ENCODE results near the gene HNRNPM.

Gene HNRNPM

GRCh38 chr19:8460516-8461298 is 15.9 kb downstream of the HNRNPM start:
- DNase-seq: no peak

- DNase-seq: no peak
Observed at GRCh38 chr19:8461376-8461775, 16.6 kb downstream of the HNRNPM start.

GRCh38 chr19:8461891-8462290 is 17.1 kb downstream of the HNRNPM start:
- no peak for DNase-seq

GRCh38 chr19:8462571-8462970 is 17.8 kb downstream of the HNRNPM start:
- no peak for DNase-seq

- DNase-seq: no peak
Observed at GRCh38 chr19:8463365-8463764, 18.6 kb downstream of the HNRNPM start.

- no peak for DNase-seq
Observed at GRCh38 chr19:8466018-8466417, 21.2 kb downstream of the HNRNPM start.

GRCh38 chr19:8468124-8468523 is 23.3 kb downstream of the HNRNPM start:
- DNase-seq: no peak

GRCh38 chr19:8468761-8469373 is 24.1 kb downstream of the HNRNPM start:
- DNase-seq: no peak

GRCh38 chr19:8469613-8470368 is 25.0 kb downstream of the HNRNPM start:
- no peak for DNase-seq

GRCh38 chr19:8473648-8474476 is 29.1 kb downstream of the HNRNPM start:
- DNase-seq: no peak

- DNase-seq: no peak
Observed at GRCh38 chr19:8475005-8475404, 30.2 kb downstream of the HNRNPM start.

GRCh38 chr19:8476524-8476923 is 31.7 kb downstream of the HNRNPM start:
- no peak for DNase-seq

- DNase-seq: no peak
Observed at GRCh38 chr19:8477889-8478288, 33.1 kb downstream of the HNRNPM start.

GRCh38 chr19:8478598-8478997 is 33.8 kb downstream of the HNRNPM start:
- DNase-seq: no peak

GRCh38 chr19:8481201-8481600 is 36.4 kb downstream of the HNRNPM start:
- DNase-seq: no peak

- DNase-seq: no peak
Observed at GRCh38 chr19:8481616-8482015, 36.8 kb downstream of the HNRNPM start.

- DNase-seq: no peak
Observed at GRCh38 chr19:8482696-8483095, 37.9 kb downstream of the HNRNPM start.

- DNase-seq: no peak
Observed at GRCh38 chr19:8483165-8483564, 38.4 kb downstream of the HNRNPM start.

GRCh38 chr19:8484331-8484894 is 39.6 kb downstream of the HNRNPM start:
- no peak for DNase-seq

GRCh38 chr19:8485561-8486371 is 41.0 kb downstream of the HNRNPM start:
- DNase-seq: no peak

- DNase-seq: no peak
Observed at GRCh38 chr19:8486661-8487136, 41.9 kb downstream of the HNRNPM start.

Data from NCI-H1092 (cell line).